Measurements from ENCODE around the gene IQGAP2. TPM values are rescaled to one million over a fixed set of nuclear protein-coding genes. Genes with fewer than 3 reads are reported as not detected.

The IQGAP2 gene
- total and polyA plus RNA-seq, 9 of the 15 experiments (the other 6 are each of a cell fraction or from before 2014, with no cell fraction given): 8.7 to 23.2 (median 17.4) TPM

GRCh38 chr5:76489877-76490688 lies 87.0 kb downstream of the IQGAP2 start:
- intact Hi-C loops (cut with micrococcal nuclease) (no loop called here), in situ Hi-C loops (cut with MboI) (no loop called here)
- H3K4me1 ChIP-seq (replicated peaks in 1 of 2; ENCODE audit: control insufficient read depth in 2 of 2, insufficient read depth in 2 of 2, low read length in 2 of 2): peaks cover 0 to 4% of the 10 kb centered on the region in 2 experiments; a peak in 1 of 5 replicates
- H3K27ac ChIP-seq (ENCODE audit: extremely low read depth, low read depth, low read length): no peak overlapping the region
- no peaks in the 10 kb centered on the region for H3K27me3 ChIP-seq (ENCODE audit: control insufficient read depth in 2 of 2, insufficient read depth in 2 of 2, low read length in 2 of 2)
- no peaks in the 10 kb centered on the region for H4K20me1 ChIP-seq (replicated peaks; ENCODE audit: control insufficient read depth, insufficient read depth, low read length)
- FAIRE-seq (no peak), DNase-seq (ENCODE audit: extremely low read depth in 1 of 4, low spot score in 3 of 4) (no peak), ATAC-seq (no peak)
- no peaks in the 10 kb centered on the region for H3K79me2 ChIP-seq (ENCODE audit: control insufficient read depth, insufficient read depth, low read length)
- H2AFZ ChIP-seq (ENCODE audit: low read depth, low read length): no peak overlapping the region
- no peak overlapping the region for H3K4me3 ChIP-seq
- ChIA-PET CTCF (ENCODE audit: low intra/inter-chr PET ratio) (no interaction called here), POLR2A (interaction anchor here (0.6 to 0.9 kb wide), 3 partner anchors 9 to 57 kb away, joined by 3 read pairs; no protein-coding TSS in a partner anchor)
- H3K36me3 ChIP-seq (ENCODE audit: control insufficient read depth, insufficient read depth, low read length): no peaks in the 10 kb centered on the region
- no peaks in the 10 kb centered on the region for H3K9me3 ChIP-seq (replicated peaks; ENCODE audit: control insufficient read depth, insufficient read depth, low read depth, low read length)
- no TSS peak for BruUV-seq (replicated peaks)
- H3K9ac ChIP-seq (ENCODE audit: insufficient read depth in 1 of 2, low read depth in 2 of 2, low read length in 2 of 2): no peak overlapping the region
- no peaks in the 10 kb centered on the region for H3K9me1 ChIP-seq (ENCODE audit: control insufficient read depth, insufficient read depth, low read length)
- no peak overlapping the region for H3K4me2 ChIP-seq (ENCODE audit: insufficient read depth, low read length)
- 67% methylated on average over 7 of the region's 7 CpGs for WGBS (ENCODE audit: insufficient coverage, low coverage, missing lambda C conversion rate)
- TF ChIP-seq ZNF77 (CRISPR knock-in tag; IDR thresholded peaks at IDR 0.05) (no peak), RBM34 (IDR thresholded peaks at IDR 0.05; ENCODE audit: borderline replicate concordance, insufficient read depth, low read length) (no peak), ZMIZ1 (IDR thresholded peaks at IDR 0.05; ENCODE audit: low read depth in 2 of 2, low read length in 2 of 2) (no peak), TCF3 (CRISPR knock-in tag; IDR thresholded peaks at IDR 0.05) (no peak), ZNF699 (CRISPR knock-in tag; IDR thresholded peaks at IDR 0.05; ENCODE audit: insufficient replicate concordance) (no peak), ZHX1 (conservative IDR thresholded peaks at IDR 0.05; ENCODE audit: low read length) (no peak), POLR2AphosphoS5 (IDR thresholded peaks at IDR 0.05; ENCODE audit: control insufficient read depth, insufficient read depth, low read depth, low read length) (no peak), CREB5 (CRISPR knock-in tag; IDR thresholded peaks at IDR 0.05) (no peak), MYBL2 (IDR thresholded peaks at IDR 0.05; ENCODE audit: low read depth) (no peak), MYBL2 (CRISPR knock-in tag; IDR thresholded peaks at IDR 0.05; ENCODE audit: borderline replicate concordance) (no peak), THRAP3 (IDR thresholded peaks at IDR 0.05; ENCODE audit: borderline replicate concordance) (no peak), TAF15 (IDR thresholded peaks at IDR 0.05; ENCODE audit: low read depth, low read length) (no peak), STAT5A (IDR thresholded peaks at IDR 0.05; ENCODE audit: borderline replicate concordance, low read length) (no peak), IRF2 (CRISPR knock-in tag; IDR thresholded peaks at IDR 0.05) (no peak)
